Measurements from ENCODE around the gene EEF1AKMT2.
"Not testable (repeated sequence)": the region's sequence is repeated elsewhere in the genome, so short reads cannot be mapped to it uniquely, and the experiment has no call there.

GRCh38 chr10:124782900-124783299, 8.8 kb downstream of the EEF1AKMT2 start:
- TF ChIP-seq NFYC (CRISPR knock-in tag; IDR thresholded peaks at IDR 0.05); FOXK1 (CRISPR knock-in tag; IDR thresholded peaks at IDR 0.05; ENCODE audit: borderline replicate concordance, low read depth); SNRNP70 (IDR thresholded peaks at IDR 0.05; ENCODE audit: low read depth, low read length); ATAD3A (CRISPR knock-in tag; IDR thresholded peaks at IDR 0.05); KAT7 (CRISPR knock-in tag; IDR thresholded peaks at IDR 0.05; ENCODE audit: borderline replicate concordance); EZH2 (conservative IDR thresholded peaks at IDR 0.05; ENCODE audit: low read depth, low read length); SRF (IDR thresholded peaks at IDR 0.05; ENCODE audit: low read depth, low read length); RXRA (CRISPR knock-in tag; IDR thresholded peaks at IDR 0.05); SPEN (CRISPR knock-in tag; IDR thresholded peaks at IDR 0.05; ENCODE audit: low read depth): not testable (repeated sequence)
